Glutamatergic neuron (in vitro differentiated cells): ENCODE measurements around the gene LSM12. TPM values are rescaled to one million over a fixed set of nuclear protein-coding genes. Genes with fewer than 3 reads are reported as not detected.
A peak's percentile ranks its signal among the peaks of the same experiment; 100 is the strongest.

Experiments
- DNase-seq: peaks from one replicate; pipeline ENCODE4 v3.0.0; 2022
- H3K27ac Mint-ChIP-seq: one replicate; pipeline ENCODE4 v1.8.0; 2020; ENCODE audit warnings: mild to moderate bottlenecking, mixed read lengths, inconsistent platforms; ENCODE audit not compliant: unreplicated experiment
- H3K27me3 Mint-ChIP-seq: one replicate; pipeline ENCODE4 v1.8.0; 2020; ENCODE audit warnings: mild to moderate bottlenecking, moderate library complexity, mixed read lengths, inconsistent platforms; ENCODE audit not compliant: unreplicated experiment
- H3K36me3 Mint-ChIP-seq: one replicate; pipeline ENCODE4 v1.8.0; 2020; ENCODE audit warnings: mild to moderate bottlenecking, mixed read lengths, inconsistent platforms; ENCODE audit not compliant: unreplicated experiment
- H3K4me1 Mint-ChIP-seq: one replicate; pipeline ENCODE4 v1.8.0; 2020; ENCODE audit warnings: mild to moderate bottlenecking, low read depth, mixed read lengths, inconsistent platforms; ENCODE audit not compliant: unreplicated experiment
- H3K4me3 Mint-ChIP-seq: one replicate; pipeline ENCODE4 v1.8.0; 2020; ENCODE audit warnings: mild to moderate bottlenecking, mixed read lengths, inconsistent platforms; ENCODE audit not compliant: unreplicated experiment
- H3K9me3 Mint-ChIP-seq: one replicate; pipeline ENCODE4 v1.8.0; 2020; ENCODE audit warnings: mild to moderate bottlenecking, moderate library complexity, mixed read lengths, inconsistent platforms; ENCODE audit not compliant: unreplicated experiment
- total RNA-seq: library from RNA; stranded (reverse); fragmentation: NEBNext Ultra II Directional; extraction: Animal tissue kit (Norgen Biotek cat#: 25700); gene quantifications from one replicate; pipeline ENCODE4 v1.2.1, GENCODE V29; 2021; ENCODE audit not compliant: unreplicated experiment
- TF ChIP-seq, protein P1 (sequence below): fragments of 200-600 bp; sonication (generic); IDR thresholded peaks from one replicate; pipeline ENCODE4 v1.5.0; 2021; ENCODE audit not compliant: partially characterized antibody, unreplicated experiment

Gene LSM12
- total RNA-seq, 1 donor from 2014 or later = 57.9 TPM

DNA sequence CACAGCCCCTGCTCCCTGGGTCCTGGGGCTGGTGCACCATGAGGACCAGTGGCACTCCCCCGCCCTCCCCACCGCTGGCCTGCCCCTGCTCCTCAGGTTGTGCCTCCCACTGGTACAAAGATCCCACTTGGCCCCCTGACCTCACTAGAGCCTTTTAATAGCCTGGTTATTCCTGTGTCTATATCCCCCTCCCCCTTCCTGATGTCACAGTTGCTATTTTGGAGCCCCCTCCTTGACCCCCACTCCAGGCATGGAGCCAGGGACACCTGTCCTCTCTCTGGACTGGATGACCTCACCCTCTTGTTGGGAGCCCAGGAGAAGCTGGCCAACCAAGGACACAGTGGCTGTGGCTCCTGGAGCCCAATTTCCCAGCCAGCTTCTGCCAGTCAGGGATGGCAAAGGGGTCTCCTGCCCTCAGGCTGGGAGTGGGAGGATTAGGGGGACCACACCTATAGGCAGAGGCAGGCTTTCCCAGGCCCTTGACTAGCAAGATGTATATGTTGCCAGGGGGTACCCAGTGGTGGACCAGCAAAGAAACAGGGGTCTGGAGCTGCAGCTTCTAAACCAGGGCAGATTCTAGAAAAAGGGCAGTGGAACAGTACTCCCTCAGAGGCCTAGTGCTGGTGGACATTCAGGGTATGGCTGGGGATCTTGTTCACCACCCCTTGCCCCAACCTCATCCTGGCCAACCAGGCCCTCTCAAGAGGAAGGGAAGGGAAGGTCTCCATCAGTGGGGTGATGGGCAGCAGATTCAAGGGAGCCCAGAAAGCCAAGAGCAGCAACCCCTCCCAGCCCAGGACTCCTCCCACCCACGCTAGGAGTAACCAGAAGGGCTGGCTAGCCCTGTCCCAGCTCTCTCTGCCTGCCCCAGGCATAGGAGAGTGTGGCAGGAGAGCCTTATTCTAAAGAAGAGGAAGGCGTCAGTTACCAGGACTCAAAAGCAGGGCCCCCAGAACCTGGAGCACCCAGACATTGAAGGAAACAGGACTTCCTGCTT lies 46.1 kb upstream of the LSM12 start:
- no peaks in the 10 kb centered on the region for H3K36me3 Mint-ChIP-seq
- H3K9me3 Mint-ChIP-seq = peaks cover 10% of the 10 kb centered on the region
- peaks cover 65% of the 10 kb centered on the region for H3K4me1 Mint-ChIP-seq
- TF ChIP-seq, protein P1, sequence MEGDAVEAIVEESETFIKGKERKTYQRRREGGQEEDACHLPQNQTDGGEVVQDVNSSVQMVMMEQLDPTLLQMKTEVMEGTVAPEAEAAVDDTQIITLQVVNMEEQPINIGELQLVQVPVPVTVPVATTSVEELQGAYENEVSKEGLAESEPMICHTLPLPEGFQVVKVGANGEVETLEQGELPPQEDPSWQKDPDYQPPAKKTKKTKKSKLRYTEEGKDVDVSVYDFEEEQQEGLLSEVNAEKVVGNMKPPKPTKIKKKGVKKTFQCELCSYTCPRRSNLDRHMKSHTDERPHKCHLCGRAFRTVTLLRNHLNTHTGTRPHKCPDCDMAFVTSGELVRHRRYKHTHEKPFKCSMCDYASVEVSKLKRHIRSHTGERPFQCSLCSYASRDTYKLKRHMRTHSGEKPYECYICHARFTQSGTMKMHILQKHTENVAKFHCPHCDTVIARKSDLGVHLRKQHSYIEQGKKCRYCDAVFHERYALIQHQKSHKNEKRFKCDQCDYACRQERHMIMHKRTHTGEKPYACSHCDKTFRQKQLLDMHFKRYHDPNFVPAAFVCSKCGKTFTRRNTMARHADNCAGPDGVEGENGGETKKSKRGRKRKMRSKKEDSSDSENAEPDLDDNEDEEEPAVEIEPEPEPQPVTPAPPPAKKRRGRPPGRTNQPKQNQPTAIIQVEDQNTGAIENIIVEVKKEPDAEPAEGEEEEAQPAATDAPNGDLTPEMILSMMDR = no peak
- H3K27me3 Mint-ChIP-seq = peaks cover 25% of the 10 kb centered on the region
- no peak overlapping the region for H3K27ac Mint-ChIP-seq
- DNase-seq = no peak
- peak overlapping the region; percentile 63 for H3K4me3 Mint-ChIP-seq

DNA sequence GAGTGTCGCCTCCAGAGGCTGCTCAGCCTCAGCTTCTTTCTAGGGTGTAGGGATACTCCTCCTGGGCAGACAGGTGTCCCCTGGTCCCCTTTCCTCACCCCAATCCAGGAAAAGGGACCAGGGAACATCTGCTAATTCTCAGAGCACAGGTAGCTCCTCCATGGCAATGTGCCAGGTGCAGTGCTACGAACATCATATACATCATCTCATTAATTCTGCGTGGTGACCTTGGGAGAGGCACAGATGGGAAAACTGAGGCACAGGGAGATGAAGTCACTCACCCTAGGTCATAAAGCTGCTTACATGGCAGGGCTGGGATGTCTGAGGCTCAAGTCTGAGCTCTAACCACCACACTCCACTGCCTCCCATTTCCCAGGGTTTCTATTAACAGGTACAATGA lies 45.3 kb upstream of the LSM12 start:
- H3K4me1 Mint-ChIP-seq = peaks cover 60% of the 10 kb centered on the region
- TF ChIP-seq, protein P1 = no peak
- H3K27ac Mint-ChIP-seq = peak overlapping the region; percentile 52
- H3K27me3 Mint-ChIP-seq = peaks cover 21% of the 10 kb centered on the region
- DNase-seq = no peak
- no peaks in the 10 kb centered on the region for H3K36me3 Mint-ChIP-seq
- peaks cover 11% of the 10 kb centered on the region for H3K9me3 Mint-ChIP-seq
- H3K4me3 Mint-ChIP-seq = peak overlapping the region; percentile 63

DNA sequence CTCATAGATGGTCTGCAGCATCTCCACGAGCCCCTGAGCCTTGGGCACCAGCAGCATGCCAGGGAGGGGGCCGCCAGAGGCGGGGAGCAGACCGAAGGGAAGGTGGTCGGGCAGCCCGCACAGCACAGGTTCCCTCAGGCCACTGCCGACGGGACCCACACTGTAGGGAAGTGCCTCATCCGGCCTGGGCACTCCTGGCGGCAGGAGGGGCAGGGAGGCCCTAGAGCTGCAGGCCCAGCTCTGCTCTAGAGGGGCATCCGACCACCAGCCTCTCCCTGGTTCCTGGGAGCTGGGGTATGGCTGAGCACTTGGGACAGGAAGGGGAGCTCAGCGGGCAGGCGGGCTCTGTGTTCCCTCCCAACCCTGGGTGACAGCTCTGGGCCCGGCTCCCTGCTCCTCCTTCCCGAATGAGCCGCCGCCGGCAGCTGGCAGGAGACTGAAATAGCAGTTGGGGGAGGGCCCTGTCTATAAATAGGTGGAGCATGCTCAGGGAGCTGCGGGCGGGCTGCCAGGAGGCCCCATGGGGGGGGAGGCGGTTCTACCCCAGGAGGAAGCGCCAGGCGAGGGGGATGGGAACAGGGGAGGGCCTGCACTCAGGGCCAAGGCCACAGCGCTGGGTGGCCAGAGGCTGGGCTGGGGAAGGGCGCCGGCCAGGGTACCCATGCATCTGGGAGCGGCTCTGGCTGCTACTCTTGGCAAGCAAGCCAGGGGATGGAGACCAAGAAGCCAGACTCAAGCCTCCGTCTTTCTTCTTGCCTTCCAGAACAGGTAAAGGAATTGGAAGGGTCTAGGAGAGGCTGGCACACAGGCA lies 44.6 kb upstream of the LSM12 start:
- Mint-ChIP-seq H3K4me1 (peaks cover 54% of the 10 kb centered on the region), H3K4me3 (peak overlapping the region; percentile 82), H3K36me3 (no peaks in the 10 kb centered on the region), H3K9me3 (peaks cover 11% of the 10 kb centered on the region), H3K27ac (peak overlapping the region; percentile 59), H3K27me3 (peaks cover 20% of the 10 kb centered on the region)
- TF ChIP-seq, protein P1 = no peak
- peak; percentile 88 for DNase-seq

DNA sequence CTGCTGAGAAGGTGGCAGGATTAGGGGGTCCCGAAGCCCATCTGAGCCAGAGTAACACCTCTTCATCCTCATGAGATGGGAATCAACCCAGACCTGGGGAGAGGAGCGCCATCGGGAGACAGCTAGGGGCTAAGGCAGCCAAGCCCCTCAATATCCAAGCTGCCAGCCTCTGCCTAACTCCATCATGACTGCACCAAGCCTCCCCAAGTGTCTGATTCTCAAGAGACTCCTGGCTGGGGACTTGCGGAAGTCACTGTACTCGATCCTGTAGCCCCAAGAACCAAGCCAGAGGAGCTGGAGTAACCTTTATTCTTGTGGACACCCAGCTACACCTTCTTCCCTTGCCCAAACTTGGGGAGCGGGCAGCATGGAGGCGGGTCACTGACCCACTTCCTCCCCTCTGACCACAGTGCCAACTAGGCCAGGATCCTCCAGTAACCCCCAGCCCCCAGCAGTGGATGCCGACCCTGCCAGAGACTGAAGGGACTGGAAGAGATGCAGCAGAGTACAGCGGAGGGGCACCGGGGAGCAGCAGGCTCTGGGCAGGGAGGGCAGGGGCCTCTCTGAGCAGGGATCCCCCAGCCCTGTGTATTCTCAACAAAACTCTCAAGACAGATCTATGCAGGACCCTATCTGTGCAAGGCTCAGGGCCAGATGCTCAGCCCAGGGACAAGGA lies 43.7 kb upstream of the LSM12 start:
- Mint-ChIP-seq H3K4me3 (peak overlapping the region; percentile 82), H3K9me3 (peaks cover 16% of the 10 kb centered on the region), H3K36me3 (no peaks in the 10 kb centered on the region), H3K4me1 (peaks cover 50% of the 10 kb centered on the region), H3K27me3 (peaks cover 22% of the 10 kb centered on the region), H3K27ac (peak overlapping the region; percentile 97)
- TF ChIP-seq, protein P1 = no peak
- DNase-seq = no peak
